Stomach (tissue), 4 donors: ENCODE results near the gene RICTOR.

Experiments
- EP300 ChIP-seq: sonication (generic); formaldehyde crosslinking; IDR thresholded peaks from one replicate; pipeline ENCODE4 v1.6.1; 2017; ENCODE audit warnings: antibody characterized with exemption
- POLR2A ChIP-seq, 4 donors: fragments of 450-650 bp; IDR thresholded peaks; one replicate each; pipeline ENCODE4 v1.6.1; 2016; ENCODE audit warnings: antibody characterized with exemption in 4 of 4, control low read depth in 2 of 4, mild to moderate bottlenecking in 1 of 4, moderate library complexity in 1 of 4
- POLR2AphosphoS5 ChIP-seq, 3 donors: sonication (generic); formaldehyde crosslinking; IDR thresholded peaks; one replicate each; pipeline ENCODE4 v1.6.1; 2016; ENCODE audit warnings: antibody characterized with exemption in 3 of 3
- TF ChIP-seq, protein P1 (sequence below), 7 experiments: fragments of 450-650 bp in 4 of 7; fragments of 200-600 bp in 3 of 7; sonication (generic) in 3 of 7; IDR thresholded peaks; one replicate each; pipeline ENCODE4 v1.5.1; 2016 to 2019; ENCODE audit warnings: antibody characterized with exemption in 7 of 7, control low read depth in 2 of 7, mild to moderate bottlenecking in 1 of 7

DNA sequence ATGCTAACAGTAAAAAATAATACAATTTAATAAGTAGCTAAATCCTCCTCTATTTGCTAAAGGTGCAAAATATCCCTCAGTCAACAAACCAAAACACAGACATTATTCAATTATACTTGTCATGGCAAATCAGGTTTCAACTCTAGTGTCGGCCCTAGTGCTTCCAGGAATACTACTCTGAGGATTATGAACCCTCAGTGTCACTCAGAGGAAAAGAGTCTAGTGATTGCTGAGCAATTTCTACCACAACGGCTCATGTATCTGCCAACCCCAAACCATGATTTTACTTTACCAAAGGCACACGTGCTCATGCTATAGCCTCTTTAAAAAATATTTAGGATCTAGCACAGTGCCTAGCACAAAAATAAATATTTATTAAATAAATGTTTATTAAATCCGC is 21.0 kb downstream of the RICTOR start:
- TF ChIP-seq, protein P1, sequence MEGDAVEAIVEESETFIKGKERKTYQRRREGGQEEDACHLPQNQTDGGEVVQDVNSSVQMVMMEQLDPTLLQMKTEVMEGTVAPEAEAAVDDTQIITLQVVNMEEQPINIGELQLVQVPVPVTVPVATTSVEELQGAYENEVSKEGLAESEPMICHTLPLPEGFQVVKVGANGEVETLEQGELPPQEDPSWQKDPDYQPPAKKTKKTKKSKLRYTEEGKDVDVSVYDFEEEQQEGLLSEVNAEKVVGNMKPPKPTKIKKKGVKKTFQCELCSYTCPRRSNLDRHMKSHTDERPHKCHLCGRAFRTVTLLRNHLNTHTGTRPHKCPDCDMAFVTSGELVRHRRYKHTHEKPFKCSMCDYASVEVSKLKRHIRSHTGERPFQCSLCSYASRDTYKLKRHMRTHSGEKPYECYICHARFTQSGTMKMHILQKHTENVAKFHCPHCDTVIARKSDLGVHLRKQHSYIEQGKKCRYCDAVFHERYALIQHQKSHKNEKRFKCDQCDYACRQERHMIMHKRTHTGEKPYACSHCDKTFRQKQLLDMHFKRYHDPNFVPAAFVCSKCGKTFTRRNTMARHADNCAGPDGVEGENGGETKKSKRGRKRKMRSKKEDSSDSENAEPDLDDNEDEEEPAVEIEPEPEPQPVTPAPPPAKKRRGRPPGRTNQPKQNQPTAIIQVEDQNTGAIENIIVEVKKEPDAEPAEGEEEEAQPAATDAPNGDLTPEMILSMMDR (IDR thresholded peaks at IDR 0.05) = no peak
- TF ChIP-seq EP300 = no peak
- no peak for TF ChIP-seq POLR2AphosphoS5 (IDR thresholded peaks at IDR 0.05)
- no peak for TF ChIP-seq POLR2A (IDR thresholded peaks at IDR 0.05)
